Stimulated activated naive CD4-positive, alpha-beta T cell treated with Interleukin-2 at 50 U/mL for 16 hours (primary cell): Measurements from ENCODE around the gene ATE1.
"Not testable (repeated sequence)": the region's sequence is repeated elsewhere in the genome, so short reads cannot be mapped to it uniquely, and the experiment has no call there.

Source experiments
- DNase-seq: peaks from one replicate; lab custom pipeline; 2025; lab: John Stamatoyannopoulos, UW

Gene ATE1

GRCh38 chr10:121791761-121792160 lies 136.1 kb downstream of the ATE1 start:
- no peak for DNase-seq

GRCh38 chr10:121788717-121789116 lies 139.1 kb downstream of the ATE1 start:
- DNase-seq: no peak

- no peak for DNase-seq
Observed at GRCh38 chr10:121788115-121788514, 139.7 kb downstream of the ATE1 start.

DNA sequence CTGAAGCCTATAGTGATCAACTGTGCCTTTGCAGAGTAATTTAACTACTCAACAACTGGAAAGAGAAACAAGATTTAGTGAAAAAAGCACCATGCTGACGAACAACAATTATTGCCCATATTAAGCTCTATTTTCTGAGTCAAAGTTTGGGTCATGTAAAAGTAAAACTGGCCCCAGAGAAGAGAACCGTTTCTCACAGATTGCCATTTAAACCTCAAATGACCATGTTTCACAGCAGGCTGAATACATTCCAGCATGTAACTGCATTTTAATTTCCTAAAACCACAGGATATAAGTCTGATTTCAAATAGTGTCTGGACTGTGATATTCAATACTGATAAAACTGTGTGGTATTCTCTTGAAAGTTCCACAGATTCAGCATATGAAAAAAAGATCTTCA lies 140.7 kb downstream of the ATE1 start:
- no peak for DNase-seq

- DNase-seq: no peak
Observed at GRCh38 chr10:121783782-121784372, 144.0 kb downstream of the ATE1 start.

DNA sequence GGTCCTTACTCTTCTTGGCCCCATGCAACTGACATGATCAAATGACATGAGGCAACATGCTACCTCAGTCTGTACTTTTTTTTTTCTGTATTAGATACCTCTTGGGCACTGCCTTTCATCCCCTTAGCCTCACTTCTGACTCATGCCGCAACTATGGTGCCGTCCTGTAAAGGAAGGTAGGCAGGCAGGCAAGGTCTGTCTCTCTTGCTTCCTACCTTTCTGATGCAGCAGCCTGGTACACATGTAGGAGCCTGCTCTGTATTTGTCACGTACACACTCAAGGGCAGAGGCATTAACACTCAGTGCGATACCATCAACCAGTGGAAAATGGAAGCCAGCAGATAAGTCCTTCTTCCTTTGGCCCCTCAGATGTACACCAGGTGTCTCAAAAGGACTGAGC lies 146.7 kb downstream of the ATE1 start:
- no peak for DNase-seq

DNA sequence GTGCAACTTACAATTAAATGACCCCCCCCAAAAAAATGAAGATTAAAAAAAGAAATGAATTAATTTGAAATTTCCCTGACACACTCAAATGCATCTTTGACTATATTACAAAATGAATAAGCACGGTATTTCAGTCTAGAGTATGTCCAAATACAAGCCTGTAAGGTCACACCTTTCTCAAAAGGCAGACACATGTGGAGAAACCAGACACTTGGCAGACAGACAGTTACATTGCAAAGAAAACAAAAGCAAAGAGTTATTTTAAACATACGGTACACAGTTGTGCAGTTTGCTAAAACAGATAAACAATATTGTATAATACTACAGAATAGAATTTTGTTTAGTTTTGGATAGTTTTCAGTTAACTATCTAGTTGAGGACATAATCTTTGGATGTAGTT lies 153.0 kb downstream of the ATE1 start:
- no peak for DNase-seq

DNA sequence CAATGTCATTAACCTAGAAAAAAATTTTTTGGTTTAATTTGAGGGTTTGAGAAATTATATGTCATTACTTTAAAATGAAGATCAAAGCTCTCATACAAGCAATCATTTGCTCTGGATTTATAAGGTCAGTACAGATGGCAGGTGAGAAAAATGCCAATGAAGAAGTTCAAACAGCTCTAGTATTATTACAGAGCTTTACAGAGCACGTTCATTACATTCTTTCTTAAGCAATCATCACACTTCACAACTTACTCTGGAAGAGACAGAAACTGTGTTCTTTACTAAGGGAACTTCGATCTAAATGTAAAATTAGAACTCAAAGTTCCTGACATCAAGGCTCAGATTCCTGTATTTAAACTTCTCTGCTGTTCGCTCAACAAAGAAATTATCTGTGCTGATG lies 153.4 kb downstream of the ATE1 start:
- DNase-seq: no peak

GRCh38 chr10:121772884-121773283 lies 154.9 kb downstream of the ATE1 start:
- no peak for DNase-seq

GRCh38 chr10:121772406-121772805 lies 155.4 kb downstream of the ATE1 start:
- no peak for DNase-seq

DNA sequence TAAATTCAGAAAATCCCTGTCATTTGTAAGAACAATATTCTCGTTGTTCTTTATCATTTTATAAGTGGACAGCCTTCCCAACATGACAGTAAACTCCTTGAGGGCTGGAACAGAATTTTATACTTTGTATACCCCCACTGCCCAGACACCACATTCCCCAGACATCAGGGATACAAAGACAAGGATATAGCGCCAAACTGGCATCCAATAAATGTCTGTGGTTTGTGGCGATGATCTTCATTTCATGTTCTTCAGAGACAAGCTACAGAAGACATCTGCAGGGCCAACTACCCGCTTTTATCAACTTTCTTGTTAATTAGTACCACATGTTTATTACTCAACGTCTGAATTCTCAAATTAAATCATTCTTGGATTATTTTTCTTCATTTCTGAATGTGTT lies 155.9 kb downstream of the ATE1 start:
- DNase-seq: no peak

DNA sequence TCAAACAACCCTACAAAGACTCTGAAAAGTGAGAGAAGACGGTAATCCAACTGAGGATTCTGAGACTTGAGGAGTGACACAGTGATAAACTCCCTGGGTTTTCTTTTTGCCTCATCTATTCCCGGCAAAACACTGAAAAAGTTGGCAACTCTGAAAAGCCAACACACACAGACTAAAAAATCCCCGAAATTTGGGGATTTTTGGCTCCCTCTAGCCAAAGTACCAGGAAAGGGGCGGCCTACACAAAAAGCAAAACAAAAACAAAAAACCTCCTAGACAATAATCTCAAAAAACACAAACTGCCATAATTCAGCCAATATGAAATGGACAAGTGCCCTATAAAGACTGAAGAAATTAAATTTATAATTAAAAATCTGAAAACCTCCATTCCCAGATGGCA lies 161.4 kb downstream of the ATE1 start:
- DNase-seq: no peak

DNA sequence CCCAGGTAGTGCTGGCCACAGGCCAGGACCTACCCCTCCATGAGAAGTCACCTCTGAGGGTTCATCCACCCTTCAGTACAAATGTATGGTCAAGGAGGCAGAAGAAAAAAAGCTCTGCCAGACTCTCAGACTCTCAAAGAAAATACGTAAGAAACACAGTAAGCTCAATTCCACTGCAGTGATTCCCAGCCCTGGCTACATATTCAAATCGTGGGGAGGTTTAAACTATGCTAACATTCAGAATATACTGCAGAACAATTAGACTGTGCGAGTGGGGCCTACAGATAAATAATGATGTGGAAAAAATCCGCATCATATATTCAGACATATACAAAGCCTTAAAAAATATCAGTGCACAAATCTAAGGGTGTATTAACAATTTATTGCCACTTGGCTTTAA lies 162.6 kb downstream of the ATE1 start:
- DNase-seq: no peak

DNA sequence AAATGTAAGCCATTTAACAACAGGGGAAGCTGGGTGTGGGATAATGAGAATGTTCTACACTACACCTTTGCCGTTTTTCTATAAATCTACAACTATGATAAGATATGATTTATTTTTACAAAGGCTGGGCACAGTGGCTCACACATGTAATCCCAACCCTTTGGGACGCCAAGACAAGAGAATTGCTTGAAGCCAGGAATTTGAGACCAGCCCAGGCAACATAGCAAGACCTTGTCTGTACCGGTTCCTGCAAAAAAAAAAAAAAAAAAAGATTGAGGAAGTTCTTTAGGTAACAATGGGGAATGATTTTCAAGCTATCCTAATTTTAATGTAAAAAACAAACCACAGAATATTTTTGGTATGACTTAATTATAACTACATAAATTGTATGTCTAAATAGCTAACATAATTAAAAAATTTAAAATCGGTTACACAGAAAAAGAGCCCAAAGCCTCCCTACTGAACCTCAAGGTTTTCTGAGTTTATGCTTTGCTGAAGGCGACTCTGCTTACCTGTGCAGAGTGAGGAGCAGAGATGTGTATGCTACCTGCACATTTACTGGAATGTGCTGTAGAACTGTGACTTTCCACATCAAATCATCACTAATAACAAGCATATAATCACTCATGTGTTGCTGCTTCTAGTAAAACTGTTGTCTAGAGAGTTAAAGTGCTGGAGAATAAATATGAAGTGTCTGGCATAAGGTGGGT lies 163.4 kb downstream of the ATE1 start:
- DNase-seq: no peak

GRCh38 chr10:121757241-121757640 lies 170.6 kb downstream of the ATE1 start:
- DNase-seq: not testable (repeated sequence)

- not testable (repeated sequence) for DNase-seq
Observed at GRCh38 chr10:121755496-121755895, 172.3 kb downstream of the ATE1 start.

DNA sequence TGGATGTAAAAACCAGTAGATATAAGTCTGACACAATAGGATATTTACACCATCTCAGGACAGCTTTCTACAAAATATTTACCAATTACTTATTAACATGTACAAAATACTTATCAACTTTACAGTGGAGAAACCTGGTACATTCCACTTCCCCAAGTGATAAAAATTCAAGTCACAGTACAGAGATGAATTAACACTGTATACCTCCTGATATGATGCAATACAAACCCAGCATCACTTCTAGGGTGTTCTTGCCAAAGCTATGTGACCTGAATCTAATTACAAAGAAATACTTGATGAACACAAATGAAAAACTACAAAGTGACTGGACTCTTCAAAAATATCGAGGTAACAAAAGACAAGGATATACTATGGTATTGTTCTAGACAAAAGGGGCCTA lies 173.2 kb downstream of the ATE1 start:
- no peak for DNase-seq

DNA sequence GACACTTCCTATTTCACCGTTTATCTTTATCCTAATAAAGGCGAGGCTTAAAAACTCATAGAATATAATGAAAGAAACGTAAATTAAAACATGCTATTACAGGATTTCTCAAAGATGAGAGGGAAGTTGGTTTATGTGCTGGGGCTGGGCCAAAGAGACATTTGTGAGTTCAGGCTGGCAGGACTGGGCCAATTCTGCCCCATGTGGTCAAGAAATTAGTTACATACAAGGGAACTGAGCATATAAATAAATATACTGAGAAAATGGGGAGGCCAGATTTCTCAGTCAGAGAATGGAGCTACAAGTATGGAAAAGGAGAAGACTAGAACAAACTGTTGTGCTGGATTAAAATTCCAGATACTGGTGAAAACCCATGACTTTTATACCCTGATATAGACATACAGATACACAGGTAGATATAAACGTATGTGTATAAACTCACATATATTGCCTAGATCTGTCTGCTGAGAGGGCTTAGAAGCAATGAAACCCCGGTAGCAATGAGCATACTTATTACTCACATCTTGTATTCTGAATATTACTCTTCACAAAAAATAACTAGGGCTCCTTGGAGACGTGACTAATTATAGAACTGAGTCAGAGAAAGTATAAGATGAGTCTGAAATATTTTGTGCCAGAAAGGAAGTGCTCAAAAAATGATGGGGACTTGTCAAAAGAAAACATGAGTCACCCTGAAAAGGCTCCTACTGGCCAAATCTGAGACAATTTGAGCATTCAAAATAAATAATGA lies 173.9 kb downstream of the ATE1 start:
- DNase-seq: no peak

GRCh38 chr10:121751191-121751760 lies 176.6 kb downstream of the ATE1 start:
- no peak for DNase-seq

GRCh38 chr10:121747163-121747775 lies 180.6 kb downstream of the ATE1 start:
- no peak for DNase-seq

GRCh38 chr10:121741248-121741792 lies 186.5 kb downstream of the ATE1 start:
- DNase-seq: no peak

DNA sequence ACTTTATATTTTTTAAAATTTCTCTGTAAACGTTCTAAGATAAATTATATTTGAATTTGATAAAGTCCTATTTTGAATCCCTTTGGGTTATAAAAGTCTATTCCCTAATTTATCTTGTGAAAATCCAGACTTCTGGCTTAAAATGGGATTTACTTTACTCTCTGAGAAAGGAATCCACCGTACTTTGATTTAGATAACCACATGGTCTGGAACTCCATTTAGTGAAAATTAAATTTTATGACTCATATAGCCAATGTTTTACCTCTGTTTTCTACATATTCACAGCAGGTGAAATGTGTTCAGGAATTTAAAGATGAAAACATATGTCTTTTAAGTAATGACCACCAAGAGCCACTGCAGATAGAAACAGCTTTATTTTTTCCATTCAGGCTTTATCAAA lies 187.8 kb downstream of the ATE1 start:
- no peak for DNase-seq
